HG03565 (cell line): ENCODE results near the gene TSC2.

Source experiments
- ATAC-seq: cut with Tn5 transposase; IDR thresholded peaks from one replicate; pipeline ENCODE4 v1.9.1; 2021; ENCODE audit warnings: mild to moderate bottlenecking, moderate library complexity; ENCODE audit not compliant: unreplicated experiment

TSC2 gene

DNA sequence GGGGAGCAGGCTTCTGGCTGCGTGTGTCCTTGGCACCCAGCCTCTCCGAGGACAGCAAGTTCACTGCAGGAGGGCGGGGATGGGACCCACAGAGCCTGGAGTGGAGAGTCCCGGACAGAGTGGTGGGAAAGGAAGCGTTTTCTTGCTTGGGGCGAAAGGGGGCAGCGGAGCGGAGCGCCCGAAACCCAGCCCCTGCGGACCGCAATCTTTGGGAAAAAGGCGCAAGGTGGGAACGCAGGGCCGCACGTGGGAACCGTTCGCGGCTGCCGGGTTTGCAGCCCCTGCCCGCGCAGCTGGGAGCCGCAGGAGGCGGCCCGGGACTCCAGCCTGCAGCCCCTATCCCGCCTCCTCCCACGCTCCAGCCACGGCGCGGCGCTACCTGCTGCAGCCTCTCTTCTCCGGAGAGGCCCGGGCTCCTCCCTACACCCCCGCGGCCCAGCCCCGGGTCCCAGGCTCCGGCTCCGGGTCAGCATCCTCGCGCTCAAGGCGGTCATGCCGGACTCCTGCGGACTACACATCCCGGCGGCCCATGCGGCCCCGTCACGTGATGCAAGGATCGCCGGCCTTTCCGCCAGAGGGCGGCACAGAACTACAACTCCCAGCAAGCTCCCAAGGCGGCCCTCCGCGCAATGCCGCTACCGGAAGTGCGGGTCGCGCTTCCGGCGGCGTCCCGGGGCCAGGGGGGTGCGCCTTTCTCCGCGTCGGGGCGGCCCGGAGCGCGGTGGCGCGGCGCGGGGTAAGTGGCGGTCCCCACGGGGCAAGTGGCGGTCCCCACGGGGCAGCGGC, at the start of gene TSC2, which contains the start of gene NTHL1:
TSC2 (plus strand) TSS at position 656 of the 786 bp plus-strand sequence. CDS start 631 bp downstream, outside the sequence.
NTHL1 (minus strand) TSS at position 505 of the 786 bp plus-strand sequence; CDS start at position 494, 11 bp downstream.
- ATAC-seq, result peak; percentile 88

- ATAC-seq, result no peak
Observed at GRCh38 chr16:1998360-1998835, 49.4 kb upstream of the TSC2 start.

DNA sequence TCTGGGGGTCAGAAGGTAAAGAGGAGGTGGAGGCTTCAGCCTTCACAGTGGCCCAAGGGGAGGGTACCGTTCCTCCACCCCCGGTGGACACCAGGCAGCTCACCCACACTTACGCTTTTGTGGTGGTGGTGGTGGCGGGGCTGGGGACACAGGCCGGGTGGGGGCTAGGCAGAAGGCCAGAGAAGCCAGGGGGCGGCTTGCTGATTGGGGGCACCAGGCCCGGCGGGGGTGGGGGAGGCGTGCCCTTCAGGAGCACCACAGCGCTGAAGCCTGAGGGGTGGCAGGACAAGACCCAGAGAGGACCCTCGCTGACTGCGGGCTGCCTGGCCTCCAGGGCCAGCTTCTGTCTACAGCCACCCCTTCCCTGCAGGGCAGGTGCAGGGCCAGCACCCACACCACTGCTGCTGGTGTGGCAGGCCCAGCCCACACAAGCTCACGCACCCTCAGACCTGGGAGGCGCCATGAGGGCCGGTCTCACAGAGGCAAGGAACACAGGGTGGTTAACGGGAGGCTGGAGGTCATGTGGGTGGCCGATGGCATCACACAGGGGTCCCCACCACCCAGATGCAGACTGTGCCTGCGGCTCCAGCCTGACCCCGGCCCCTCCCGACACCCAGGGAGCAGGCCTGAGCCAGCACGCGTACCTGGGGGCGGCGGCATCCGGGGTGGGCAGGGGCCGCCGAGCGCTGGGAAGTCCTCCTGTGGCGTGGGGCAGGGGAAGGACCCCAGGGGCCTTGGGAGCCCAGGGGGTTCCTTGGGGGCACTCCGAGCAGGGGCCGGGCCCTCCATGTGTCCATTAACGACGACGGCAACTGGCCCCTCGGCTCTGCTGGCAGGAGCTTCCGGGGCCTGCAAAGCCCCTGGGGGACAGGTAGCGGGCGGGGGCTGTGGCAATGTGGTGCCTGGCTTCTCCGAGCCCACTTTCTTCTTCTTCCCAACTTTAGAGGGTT, 48.7 kb upstream of the TSC2 start:
- ATAC-seq, result no peak

- no peak for ATAC-seq
Observed at GRCh38 chr16:1999866-2000514, 47.8 kb upstream of the TSC2 start.

GRCh38 chr16:2001035-2001434, 46.8 kb upstream of the TSC2 start:
- ATAC-seq, result no peak

DNA sequence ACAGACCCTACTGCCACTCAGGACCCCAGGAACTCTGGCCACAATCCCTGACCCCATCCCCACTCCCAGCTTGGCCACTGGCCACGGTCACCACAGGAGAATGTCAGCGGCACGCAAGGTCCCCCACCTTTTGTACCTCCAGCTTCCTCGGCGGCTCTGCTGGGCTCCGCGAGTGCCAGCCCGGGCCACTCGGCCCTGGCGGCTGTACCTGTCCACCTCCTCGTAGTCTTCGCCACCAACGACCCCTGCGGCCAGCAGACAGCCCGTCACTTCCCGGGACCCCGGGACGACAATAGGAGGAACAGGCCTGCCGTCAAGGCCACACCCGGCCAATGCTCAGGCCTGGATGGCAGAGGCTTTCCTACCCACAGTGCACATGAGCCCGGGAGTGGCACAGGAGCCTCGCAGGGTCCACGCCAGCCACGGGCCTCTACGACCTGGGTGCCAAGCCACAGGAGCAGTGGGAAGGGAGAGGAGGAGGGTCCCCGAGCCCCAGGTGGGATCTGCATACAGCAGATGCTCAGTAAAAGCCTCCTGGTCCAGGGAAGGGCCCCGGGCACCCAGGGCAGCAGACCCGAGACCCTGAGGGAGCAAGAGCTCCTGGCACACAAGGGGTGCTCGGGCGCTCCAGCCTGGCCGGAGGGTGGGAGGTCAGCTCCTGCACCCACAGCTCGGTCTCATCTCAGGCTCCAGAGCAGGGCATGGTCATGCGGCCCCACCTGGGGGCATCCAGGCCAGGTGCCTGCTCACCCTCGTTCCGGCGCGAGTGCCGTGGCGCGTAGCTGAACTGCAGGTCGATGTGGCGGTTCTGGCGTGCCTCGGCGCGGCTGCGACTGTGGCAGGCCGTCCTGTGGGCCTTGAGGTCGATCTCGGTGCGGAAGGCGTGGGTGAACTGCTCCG, 46.1 kb upstream of the TSC2 start:
- ATAC-seq, result no peak

DNA sequence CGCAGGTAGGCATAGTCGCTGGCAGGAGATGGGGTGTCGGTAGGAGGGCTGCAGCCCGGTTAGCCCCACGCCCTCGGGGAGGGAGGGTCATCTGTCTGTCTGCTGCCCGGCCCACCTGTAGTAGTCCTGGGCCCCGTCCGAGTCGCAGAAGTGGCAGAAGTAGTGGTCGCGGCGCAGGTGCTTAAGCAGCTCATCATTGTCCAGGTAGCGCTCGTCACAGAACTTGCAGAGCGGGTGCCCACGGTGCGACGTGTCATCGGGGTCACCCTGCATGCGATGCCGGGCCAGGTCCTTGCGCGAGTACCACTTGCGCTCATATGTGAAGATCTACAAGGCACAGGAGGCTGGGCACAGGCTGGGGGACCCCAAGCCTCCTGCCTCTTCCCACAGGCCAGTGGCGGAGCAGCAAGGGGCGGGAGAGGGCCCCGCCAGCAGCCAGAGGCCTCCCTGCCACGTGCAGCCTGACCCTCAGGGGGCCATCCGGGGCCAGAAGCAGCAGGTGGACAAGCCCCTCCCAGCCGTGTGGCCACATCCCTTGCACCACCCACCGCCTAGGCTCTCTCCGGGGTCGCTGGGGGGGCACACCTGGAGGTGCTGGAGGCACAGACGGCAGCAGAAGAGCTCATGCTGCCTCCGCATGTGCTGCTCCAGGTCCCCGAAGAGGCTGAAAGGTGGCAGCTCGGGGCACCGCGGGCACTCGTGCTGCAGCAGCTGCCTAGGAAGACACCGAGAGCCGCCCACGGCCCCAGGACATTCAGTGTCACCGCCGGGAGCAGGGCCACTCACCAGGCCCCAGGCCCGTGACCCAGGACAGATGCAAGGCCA, 45.2 kb upstream of the TSC2 start:
- no peak for ATAC-seq

- ATAC-seq, result no peak
Observed at GRCh38 chr16:2003231-2003826, 44.5 kb upstream of the TSC2 start.

DNA sequence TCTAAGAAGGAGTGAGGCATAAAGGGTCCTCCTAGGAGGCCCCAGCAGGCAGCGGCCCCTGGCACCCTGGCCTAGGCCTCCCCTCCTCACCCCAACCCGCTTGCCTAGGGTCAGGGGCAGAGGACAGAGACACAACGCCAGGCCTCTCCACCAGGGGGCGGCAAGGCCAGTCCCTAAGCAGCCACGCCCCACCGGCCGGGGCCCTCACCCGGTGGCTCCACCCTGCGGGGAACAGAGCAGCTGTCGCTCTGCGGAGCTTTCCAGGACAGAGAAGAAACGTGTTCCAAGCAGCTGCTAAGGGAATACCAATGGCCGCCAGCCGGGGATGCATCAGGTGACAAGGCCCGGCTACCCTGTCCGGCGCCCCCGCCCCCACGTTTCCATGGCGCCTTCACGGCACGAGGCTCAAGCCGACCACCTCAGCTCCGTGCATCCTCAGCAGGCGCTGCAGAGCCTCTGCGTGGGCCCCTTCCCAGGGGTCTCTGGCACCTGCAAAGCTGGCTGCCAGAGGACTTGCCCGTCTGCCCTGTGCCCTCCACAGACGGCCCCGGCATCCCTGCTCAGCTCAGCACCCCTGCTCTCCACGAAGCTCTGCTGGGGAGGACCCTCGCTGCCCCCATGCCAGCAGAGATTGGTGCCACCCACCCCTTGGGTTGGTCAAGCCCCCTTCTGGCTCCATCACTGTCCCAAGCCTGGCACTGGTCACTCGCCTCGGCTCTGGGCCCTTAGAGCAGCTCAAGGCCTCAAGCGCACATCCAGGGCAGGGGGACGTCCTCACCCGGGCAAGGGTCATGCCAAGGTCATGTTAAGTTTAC, 43.8 kb upstream of the TSC2 start:
- peak; percentile 64 for ATAC-seq

GRCh38 chr16:2004795-2005517, 42.8 kb upstream of the TSC2 start:
- ATAC-seq, result no peak

- ATAC-seq, result no peak
Observed at GRCh38 chr16:2005646-2006045, 42.1 kb upstream of the TSC2 start.

GRCh38 chr16:2006317-2006716, 41.5 kb upstream of the TSC2 start:
- no peak for ATAC-seq

GRCh38 chr16:2007081-2007836, 40.5 kb upstream of the TSC2 start:
- ATAC-seq, result no peak

- no peak for ATAC-seq
Observed at GRCh38 chr16:2008009-2008526, 39.7 kb upstream of the TSC2 start.

GRCh38 chr16:2008631-2009163, 39.1 kb upstream of the TSC2 start:
- no peak for ATAC-seq

DNA sequence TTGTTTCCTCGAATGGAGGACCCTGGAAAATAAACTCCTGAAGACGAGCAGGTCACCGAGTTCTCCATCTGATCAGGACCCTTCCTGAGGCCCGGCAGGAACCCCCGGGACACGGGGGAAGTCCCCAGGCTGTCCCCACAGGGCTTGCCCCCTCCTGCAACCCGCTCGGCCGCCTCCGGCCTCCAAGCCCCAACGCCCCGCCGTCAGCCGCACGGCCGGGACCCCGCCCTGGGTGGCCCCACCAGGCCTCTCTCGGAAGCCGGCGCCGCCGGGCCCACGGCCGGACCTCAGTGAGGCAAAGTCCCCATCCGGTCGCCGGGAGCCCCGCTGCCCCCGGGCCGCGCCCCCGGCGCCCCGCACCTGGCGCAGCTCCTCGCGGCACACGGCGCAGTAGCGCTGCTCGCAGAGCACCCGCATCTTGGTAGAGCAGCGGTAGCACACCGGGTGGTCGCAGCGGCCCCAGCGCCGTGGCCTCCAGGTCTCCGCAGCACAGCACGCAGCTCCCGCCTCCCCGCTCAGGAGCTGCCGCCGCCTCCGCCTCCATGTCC, 38.5 kb upstream of the TSC2 start:
- ATAC-seq, result peak; percentile 26
